NCI-H128 (cell line): ENCODE results near the gene WFS1.
A peak's percentile ranks its signal among the peaks of the same experiment; 100 is the strongest.

ENCODE experiments used
- DNase-seq: peaks from one replicate; lab custom pipeline; 2025; ENCODE audit not compliant: unreplicated experiment; lab: John Stamatoyannopoulos, UW

WFS1 gene, protein sequence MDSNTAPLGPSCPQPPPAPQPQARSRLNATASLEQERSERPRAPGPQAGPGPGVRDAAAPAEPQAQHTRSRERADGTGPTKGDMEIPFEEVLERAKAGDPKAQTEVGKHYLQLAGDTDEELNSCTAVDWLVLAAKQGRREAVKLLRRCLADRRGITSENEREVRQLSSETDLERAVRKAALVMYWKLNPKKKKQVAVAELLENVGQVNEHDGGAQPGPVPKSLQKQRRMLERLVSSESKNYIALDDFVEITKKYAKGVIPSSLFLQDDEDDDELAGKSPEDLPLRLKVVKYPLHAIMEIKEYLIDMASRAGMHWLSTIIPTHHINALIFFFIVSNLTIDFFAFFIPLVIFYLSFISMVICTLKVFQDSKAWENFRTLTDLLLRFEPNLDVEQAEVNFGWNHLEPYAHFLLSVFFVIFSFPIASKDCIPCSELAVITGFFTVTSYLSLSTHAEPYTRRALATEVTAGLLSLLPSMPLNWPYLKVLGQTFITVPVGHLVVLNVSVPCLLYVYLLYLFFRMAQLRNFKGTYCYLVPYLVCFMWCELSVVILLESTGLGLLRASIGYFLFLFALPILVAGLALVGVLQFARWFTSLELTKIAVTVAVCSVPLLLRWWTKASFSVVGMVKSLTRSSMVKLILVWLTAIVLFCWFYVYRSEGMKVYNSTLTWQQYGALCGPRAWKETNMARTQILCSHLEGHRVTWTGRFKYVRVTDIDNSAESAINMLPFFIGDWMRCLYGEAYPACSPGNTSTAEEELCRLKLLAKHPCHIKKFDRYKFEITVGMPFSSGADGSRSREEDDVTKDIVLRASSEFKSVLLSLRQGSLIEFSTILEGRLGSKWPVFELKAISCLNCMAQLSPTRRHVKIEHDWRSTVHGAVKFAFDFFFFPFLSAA

DNA sequence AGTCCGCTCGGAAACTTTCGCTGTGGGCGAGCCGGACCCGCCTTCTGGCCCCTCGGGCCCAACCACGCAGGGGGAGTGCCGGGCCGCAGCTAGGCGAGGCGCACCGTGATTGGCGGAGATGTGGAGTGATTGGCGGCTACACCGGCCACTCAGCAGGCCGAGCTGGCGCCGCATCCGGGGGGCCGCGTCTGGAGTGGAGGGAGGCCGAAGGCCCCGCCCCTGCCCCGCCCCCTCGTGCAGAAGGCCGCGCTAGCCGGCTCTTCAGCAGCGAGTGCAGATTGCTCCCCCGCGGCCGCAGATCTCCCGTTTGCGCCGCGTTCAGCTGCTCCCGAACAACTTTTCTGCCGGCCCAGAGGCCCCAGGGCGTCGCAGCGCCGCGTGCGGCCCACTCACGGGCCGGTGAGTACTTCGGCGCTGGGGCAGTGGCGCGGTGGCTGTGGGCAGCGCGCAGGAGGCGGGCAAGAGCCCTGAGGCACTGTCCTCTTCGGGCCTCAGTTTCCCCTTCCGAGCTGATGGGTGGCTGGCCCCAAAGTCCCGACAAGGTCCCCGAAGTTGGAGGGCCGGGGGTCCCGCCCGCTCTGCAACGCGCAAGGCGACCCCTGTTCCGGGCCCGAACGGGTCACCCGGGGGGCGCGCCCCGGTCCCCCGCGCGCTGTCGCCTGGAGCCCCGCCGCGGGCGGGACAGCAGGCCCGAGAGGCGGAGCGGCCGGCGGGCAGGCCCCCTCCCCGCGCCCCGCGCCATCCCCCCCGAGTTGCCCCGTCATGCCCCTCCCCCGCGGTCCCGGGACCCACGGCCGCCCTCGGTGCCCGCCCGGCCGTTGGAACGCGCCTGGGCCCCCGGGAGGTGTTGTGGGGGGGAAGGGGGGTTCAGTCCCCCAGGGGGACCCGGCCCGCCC lies at the start of gene WFS1:
WFS1 (plus strand) TSS at position 235 of the 896 bp plus-strand sequence. CDS start 7,606 bp downstream, outside the sequence.
- DNase-seq: peak; percentile 89

DNA sequence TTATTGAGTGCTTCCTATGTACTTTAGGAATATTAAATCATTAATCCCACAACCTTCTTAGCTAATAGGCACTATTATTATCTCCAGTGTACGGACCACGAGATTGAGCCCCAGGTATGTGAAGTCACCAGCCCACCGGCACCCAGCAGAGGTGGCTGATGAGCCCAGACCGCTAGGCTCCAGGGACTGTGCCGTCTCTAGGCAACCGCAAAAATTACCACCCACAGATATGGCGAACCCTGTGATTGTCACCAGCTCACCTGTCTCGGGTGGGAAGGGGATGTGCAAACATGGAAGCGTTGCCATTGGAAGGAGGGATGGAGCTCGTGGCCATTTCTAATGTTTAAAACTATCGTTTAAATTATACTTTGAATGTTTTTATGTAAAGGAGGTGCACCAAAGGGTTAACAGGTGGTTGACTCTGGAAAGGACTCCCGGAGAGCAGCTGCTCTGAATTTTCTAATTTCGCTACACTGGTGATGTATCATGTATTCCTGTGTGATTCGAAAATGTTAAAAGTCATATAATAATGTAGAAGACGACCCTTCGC lies 48.3 kb upstream of the WFS1 start:
- DNase-seq: no peak

DNA sequence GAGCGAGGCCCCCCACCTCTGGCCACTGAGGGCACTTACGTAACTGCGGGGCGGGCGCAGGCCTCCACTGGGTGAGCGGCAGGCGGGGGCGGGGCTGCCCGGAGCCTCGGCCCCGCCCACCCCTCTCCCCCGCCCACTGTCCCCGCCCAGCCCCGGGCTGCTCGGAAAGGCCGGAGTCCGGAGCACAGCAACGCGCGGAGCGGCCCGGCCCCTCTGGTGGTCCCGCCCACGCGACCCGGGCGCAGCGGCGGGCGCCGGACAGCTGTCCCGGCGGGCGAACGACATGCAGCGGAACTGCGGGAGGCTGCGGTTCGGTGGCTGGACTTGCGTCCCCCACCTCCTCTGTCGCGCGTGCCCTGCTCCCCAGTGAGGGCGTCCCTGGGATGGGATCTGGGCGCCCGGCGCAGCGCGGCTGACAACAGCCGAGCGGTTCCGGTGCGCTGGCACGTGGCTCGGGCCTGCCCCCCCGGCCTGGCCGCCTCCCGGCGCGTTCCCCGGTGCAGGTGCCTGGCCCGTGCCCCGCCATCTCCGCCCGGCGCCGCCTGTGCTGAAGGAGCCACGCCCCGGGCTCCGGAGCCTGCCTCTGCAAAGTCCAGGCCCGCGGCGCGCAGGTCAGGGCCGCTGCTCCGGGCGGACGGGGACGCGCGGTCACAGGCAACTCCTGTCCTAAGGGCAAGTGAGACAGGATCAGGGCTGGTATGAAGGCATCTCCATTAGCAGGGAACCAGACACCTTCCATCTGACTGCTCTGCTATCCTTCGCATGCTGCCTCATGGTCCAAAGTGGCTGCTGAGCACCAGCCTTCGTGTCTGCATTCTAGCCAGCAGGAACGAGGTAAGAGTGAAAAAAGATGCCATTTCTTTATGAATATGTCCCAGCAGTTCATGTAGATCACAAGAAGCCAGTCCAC lies 47.5 kb upstream of the WFS1 start:
- DNase-seq: no peak

DNA sequence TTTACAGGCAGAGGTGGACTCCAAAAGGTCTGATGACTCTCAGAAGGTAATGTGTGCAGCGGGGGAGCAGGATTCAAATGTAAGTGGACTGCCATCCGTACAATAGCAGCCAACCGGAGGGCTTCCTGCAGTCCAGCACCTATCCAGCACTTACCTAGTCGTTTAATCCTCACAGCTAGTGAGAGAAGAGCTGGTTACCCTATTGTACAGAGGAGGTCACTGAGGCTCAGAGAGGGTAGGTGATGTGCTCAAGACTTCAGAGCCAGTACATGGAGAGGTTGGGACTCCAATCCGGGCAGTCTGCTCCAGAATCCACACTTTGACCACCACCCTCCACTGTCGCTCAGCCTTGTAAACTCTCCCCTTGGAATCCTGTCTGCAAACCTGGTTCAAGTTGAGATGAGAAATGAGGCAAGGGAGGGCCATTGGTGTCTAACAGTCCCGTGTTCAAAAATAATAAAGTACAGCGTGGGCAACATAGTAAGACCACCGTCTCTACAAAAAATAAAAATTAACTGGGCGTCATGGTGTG lies 46.8 kb upstream of the WFS1 start:
- DNase-seq: no peak

GRCh38 chr4:6224735-6225134 lies 44.9 kb upstream of the WFS1 start:
- no peak for DNase-seq

DNA sequence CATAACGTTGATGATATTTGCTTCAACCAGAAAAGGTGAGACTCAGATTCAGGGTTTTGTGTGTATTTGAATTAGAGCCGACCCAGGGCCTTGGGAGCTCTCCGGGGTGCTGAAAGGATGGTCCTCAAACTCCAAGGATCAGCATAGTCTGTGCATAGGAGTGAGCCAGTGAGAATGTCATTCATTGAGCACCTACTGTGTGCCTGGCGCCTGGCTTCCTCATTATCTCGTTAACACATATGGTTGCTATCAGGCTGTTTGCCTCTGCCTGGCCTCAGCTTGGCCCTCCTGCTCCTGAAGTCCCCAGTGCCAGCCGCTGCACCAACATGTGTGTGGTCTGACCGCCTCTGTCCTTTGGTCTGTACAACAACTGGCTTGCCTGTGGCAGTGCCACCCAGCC lies 44.2 kb upstream of the WFS1 start:
- no peak for DNase-seq

DNA sequence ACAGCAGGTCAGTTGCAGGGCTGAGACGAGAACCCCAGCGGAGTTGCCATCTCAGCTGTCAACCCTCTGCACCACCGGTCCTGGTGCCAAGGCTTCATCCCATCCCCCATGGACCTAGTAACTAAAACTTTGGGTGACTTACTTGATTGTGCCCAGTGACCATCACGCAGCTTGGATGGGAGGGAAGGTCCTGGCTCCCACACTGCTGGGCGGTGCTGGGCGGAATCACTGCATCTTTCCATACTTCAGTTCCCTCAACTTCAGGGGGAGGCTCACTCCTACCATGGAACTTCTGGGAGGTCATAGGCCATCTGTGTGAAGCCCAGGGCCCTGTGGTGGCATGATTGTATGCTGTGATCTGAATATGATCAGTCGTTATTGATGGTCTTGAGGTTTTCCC lies 43.1 kb upstream of the WFS1 start:
- no peak for DNase-seq

- no peak for DNase-seq
Observed at GRCh38 chr4:6227412-6228157, 42.1 kb upstream of the WFS1 start.

DNA sequence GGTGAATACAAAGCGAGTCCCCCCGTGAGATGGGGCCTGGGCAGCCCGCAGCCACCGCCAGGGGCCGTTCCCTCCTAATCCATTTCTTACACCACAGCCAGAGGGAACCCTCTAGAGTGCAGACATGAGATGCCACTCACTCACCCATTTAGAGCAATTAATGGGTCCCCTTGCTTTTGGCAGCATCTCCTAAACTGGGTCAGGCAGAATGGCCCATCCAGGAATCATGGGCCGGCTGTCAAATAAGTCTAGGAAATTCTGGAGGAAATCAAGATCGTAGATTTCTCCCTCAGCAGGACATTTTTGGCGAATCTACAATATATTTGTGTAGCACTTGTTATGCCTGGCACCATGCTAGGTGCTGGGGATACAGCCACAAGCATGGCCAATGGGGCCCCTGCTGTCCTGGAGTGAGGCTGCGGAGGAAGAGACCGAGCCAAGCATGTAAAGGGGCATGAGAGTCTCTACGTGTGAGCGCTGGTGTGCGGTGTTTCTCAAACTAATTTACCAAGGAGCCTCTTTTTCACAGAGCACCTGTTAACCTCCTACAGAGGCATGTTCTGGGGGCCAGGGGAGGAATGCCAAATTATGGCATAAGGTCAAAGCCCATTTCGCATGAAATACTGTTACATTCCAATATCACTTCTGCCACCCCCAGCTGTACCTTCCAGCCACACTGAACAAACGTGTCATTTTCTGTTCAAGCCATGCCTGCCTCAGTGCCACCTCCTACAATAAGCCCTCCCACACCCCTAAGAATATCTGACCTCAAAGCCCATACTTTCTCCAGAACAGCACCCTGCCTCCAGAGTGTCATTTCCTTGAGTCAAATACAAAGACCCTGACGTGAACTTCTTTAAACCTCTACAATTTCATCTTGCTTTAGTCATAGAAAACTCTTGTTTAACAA lies 41.2 kb upstream of the WFS1 start:
- no peak for DNase-seq

DNA sequence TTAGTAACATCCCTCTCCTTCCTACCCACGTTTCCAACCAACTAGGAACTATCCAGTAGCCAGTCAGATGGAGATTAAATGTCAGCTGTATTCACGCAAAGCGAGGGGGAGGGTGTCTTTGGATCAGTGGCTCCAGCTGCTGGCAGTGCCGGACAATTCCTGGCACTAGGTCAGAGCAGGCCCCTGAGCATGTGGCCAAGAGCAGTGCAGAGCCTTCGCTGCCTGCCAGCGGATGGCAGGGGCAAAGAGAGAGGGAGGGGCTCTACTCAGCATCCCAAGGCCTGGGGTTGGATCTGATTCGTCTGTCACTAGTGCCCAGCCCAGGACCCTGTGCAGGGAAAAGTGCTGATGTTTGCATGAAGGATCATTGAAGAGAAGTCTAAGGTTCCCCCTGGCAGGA lies 40.6 kb upstream of the WFS1 start:
- DNase-seq: no peak

DNA sequence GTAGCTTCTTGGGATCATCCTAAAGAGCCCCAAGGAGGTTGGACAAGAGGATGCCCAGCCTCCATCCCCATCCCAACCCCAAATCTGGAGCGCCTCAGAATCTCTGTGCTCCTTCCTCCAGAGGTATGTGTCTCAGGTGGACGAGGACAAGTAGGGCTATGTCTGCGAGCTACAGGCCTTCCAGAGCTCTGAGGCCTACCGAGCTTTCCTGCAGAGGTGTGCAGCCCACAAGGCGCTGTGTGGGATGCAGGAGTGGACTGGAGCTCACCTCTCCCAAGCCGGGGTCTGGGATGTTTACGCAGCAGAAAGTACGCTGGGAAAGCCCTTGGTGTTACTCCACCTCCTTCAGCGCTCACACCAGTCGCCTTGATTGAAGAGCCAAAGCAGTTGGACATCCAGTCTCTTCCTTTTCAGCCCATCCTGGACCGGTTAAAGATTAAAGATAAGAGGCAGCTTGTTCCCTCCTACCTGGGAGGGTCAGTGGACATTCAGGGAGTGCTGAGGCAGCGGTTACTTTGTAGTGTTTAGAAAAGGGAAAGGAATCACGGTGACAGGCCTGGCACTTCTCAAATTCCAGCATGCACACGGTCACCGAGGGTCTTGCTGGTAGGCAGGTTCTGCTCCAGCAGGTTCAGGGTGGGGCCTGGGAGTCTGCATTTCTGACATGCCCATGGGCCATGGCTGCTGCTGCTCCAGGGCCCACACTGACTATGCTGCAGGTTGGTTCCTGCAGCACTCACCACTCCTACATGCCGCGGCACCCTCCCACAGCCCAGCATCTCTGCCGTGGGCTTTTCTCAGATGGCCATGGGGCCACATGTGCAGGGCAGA lies 39.8 kb upstream of the WFS1 start:
- DNase-seq: no peak

DNA sequence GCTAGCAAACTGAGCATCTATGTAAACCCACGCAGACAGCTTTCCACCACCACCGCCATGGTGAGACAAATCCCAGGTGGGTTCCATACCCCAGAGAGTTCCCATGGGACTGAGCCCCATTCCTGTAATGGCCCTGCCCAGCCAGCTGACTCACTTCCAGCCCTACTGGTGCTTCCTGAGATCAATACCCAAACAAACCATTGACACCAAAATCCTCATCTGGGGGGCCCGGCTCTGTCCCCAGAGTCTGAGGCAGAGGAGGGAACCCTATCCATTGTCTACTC lies 39.2 kb upstream of the WFS1 start:
- DNase-seq: no peak

GRCh38 chr4:6230827-6231662 lies 38.6 kb upstream of the WFS1 start:
- no peak for DNase-seq

GRCh38 chr4:6231663-6232165 lies 37.9 kb upstream of the WFS1 start:
- no peak for DNase-seq

- no peak for DNase-seq
Observed at GRCh38 chr4:6232836-6233785, 36.5 kb upstream of the WFS1 start.
